Neutrophil (primary cell): ENCODE results near the gene TMEM79.

Experiments used
- H3K27ac ChIP-seq: fragments of 200-600 bp; sonication (generic); 2 replicates; pipeline ENCODE4 v1.5.1; 2016; ENCODE audit warnings: mild to moderate bottlenecking, moderate library complexity
- H3K27me3 ChIP-seq: fragments of 200-600 bp; sonication (generic); 2 replicates; pipeline ENCODE4 v1.6.0; 2016; ENCODE audit warnings: mild to moderate bottlenecking
- H3K36me3 ChIP-seq: fragments of 200-600 bp; sonication (generic); 2 replicates; pipeline ENCODE4 v1.5.1; 2017
- H3K4me1 ChIP-seq, 2 experiments: fragments of 200-600 bp in 1 of 2; sonication (generic) in 1 of 2; 1 replicate in 1 of 2; 2 replicates in 1 of 2; pipeline versions ENCODE4 v1.5.1 to v1.6.1; 2013 to 2016; ENCODE audit warnings: low read depth in 1 of 2, low read length in 1 of 2, mild to moderate bottlenecking in 1 of 2, moderate library complexity in 1 of 2; ENCODE audit not compliant: control insufficient read depth in 1 of 2, insufficient read depth in 1 of 2
- H3K4me3 ChIP-seq, 2 experiments: fragments of 200-600 bp in 1 of 2; sonication (generic) in 1 of 2; 1 replicate in 1 of 2; 2 replicates in 1 of 2; pipeline ENCODE4 v1.5.1; 2013 to 2016; ENCODE audit warnings: low read depth in 1 of 2, low read length in 1 of 2, mild to moderate bottlenecking in 1 of 2, moderate library complexity in 1 of 2
- H3K9me3 ChIP-seq: fragments of 200-600 bp; sonication (generic); 2 replicates; pipeline ENCODE4 v1.5.1; 2016
- CTCF ChIP-seq: fragments of 200-600 bp; sonication (generic); IDR thresholded peaks from 2 replicates; pipeline ENCODE4 v1.5.1; 2016; ENCODE audit warnings: antibody characterized with exemption

Gene TMEM79

GRCh38 chr1:156262461-156263287, 21.5 kb upstream of the TMEM79 start:
- no peaks in the 10 kb centered on the region for H3K27me3 ChIP-seq
- no peaks in the 10 kb centered on the region for H3K9me3 ChIP-seq
- H3K27ac ChIP-seq, result no peak overlapping the region
- H3K4me1 ChIP-seq, result no peaks in the 10 kb centered on the region
- H3K36me3 ChIP-seq, result peaks cover 99% of the 10 kb centered on the region
- TF ChIP-seq CTCF, result no peak
- no peak overlapping the region for H3K4me3 ChIP-seq

GRCh38 chr1:156263288-156263655, 20.9 kb upstream of the TMEM79 start:
- no peak overlapping the region for H3K27ac ChIP-seq
- H3K36me3 ChIP-seq, result peaks cover 99% of the 10 kb centered on the region
- H3K4me3 ChIP-seq, result no peak overlapping the region
- no peaks in the 10 kb centered on the region for H3K9me3 ChIP-seq
- no peaks in the 10 kb centered on the region for H3K27me3 ChIP-seq
- TF ChIP-seq CTCF, result no peak
- H3K4me1 ChIP-seq, result no peaks in the 10 kb centered on the region

GRCh38 chr1:156266051-156266450, 18.1 kb upstream of the TMEM79 start:
- TF ChIP-seq CTCF, result no peak
- H3K9me3 ChIP-seq, result no peaks in the 10 kb centered on the region
- no peaks in the 10 kb centered on the region for H3K4me1 ChIP-seq
- peaks cover 99% of the 10 kb centered on the region for H3K36me3 ChIP-seq
- no peak overlapping the region for H3K27ac ChIP-seq
- no peaks in the 10 kb centered on the region for H3K27me3 ChIP-seq
- H3K4me3 ChIP-seq, result no peak overlapping the region

GRCh38 chr1:156268336-156268735, 15.8 kb upstream of the TMEM79 start:
- Histone ChIP-seq H3K27ac (no peak overlapping the region), H3K9me3 (no peaks in the 10 kb centered on the region), H3K4me1 (no peaks in the 10 kb centered on the region), H3K27me3 (no peaks in the 10 kb centered on the region), H3K36me3 (peaks cover 97% of the 10 kb centered on the region), H3K4me3 (no peak overlapping the region)
- TF ChIP-seq CTCF, result no peak

- TF ChIP-seq CTCF, result no peak
- Histone ChIP-seq H3K4me3 (no peak overlapping the region), H3K27ac (no peak overlapping the region), H3K4me1 (peaks cover 1 to 2% of the 10 kb centered on the region in 2 experiments), H3K9me3 (no peaks in the 10 kb centered on the region), H3K36me3 (peaks cover 97% of the 10 kb centered on the region), H3K27me3 (no peaks in the 10 kb centered on the region)
Measured at GRCh38 chr1:156270314-156270713, 13.8 kb upstream of the TMEM79 start.
